Mammary epithelial cell (primary cell): Measurements from ENCODE around the gene P4HA3.

Experiments used
- EZH2 ChIP-seq: IDR thresholded peaks from 2 replicates; pipeline ENCODE4 v1.6.1; 2012; ENCODE audit warnings: low read length, inconsistent platforms, borderline replicate concordance
- TF ChIP-seq, protein P1 (sequence below), 2 donors: IDR thresholded peaks in 1 of 2; conservative IDR thresholded peaks in 1 of 2; 2 replicates each; pipeline ENCODE4 v1.5.1; 2011 to 2012; ENCODE audit warnings: inconsistent platforms in 2 of 2, low read length in 2 of 2, mild to moderate bottlenecking in 2 of 2, control low read depth in 1 of 2, low read depth in 1 of 2; ENCODE audit not compliant: insufficient read depth in 1 of 2; ENCODE audit errors: extremely low read depth in 1 of 2

DNA sequence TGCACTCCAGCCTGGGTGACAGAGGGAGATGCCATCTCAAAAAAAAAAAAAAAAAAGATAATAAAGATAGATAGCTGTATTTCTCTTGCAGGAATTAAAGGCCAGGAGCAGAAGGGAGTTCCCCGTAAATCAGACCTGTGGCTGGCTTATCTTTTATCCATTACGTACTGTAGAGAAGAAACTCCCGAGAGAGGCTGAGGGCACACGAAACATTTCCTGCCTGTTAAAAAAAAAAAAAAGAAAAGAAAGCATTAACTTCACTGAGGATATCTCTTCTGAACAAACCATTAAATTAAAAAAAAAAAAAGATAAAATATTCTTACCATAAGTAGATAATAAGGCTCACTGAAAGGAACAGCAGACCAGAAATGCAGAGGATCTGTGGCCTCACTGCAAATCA is 22.5 kb downstream of the P4HA3 start:
- TF ChIP-seq, protein P1, sequence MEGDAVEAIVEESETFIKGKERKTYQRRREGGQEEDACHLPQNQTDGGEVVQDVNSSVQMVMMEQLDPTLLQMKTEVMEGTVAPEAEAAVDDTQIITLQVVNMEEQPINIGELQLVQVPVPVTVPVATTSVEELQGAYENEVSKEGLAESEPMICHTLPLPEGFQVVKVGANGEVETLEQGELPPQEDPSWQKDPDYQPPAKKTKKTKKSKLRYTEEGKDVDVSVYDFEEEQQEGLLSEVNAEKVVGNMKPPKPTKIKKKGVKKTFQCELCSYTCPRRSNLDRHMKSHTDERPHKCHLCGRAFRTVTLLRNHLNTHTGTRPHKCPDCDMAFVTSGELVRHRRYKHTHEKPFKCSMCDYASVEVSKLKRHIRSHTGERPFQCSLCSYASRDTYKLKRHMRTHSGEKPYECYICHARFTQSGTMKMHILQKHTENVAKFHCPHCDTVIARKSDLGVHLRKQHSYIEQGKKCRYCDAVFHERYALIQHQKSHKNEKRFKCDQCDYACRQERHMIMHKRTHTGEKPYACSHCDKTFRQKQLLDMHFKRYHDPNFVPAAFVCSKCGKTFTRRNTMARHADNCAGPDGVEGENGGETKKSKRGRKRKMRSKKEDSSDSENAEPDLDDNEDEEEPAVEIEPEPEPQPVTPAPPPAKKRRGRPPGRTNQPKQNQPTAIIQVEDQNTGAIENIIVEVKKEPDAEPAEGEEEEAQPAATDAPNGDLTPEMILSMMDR (conservative IDR thresholded peaks at IDR 0.05 in 1 of 2, IDR thresholded peaks at IDR 0.05 in 1 of 2; ENCODE audit: extremely low read depth in 1 of 2, insufficient read depth in 1 of 2, low read depth in 1 of 2, low read length in 2 of 2): no peak
- no peak for TF ChIP-seq EZH2
